NT2/D1 (cell line): ENCODE measurements around the gene TACC2.

Source experiments
- DNase-seq: peaks from one replicate; pipeline ENCODE4 v3.0.0-alpha.2; 2011; ENCODE audit warnings: low read depth, low spot score
- H3K27me3 ChIP-seq: 2 replicates; pipeline ENCODE4 v1.6.0; 2011; ENCODE audit warnings: mild to moderate bottlenecking; ENCODE audit not compliant: insufficient read length, insufficient read depth
- H3K36me3 ChIP-seq: 2 replicates; pipeline ENCODE4 v1.6.1; 2011; ENCODE audit warnings: mild to moderate bottlenecking, low read length, mixed read lengths; ENCODE audit not compliant: insufficient read depth, insufficient read length
- H3K4me1 ChIP-seq: 2 replicates; pipeline ENCODE4 v1.5.1; 2011; ENCODE audit not compliant: insufficient read depth, insufficient read length
- H3K4me3 ChIP-seq: 2 replicates; pipeline ENCODE4 v1.5.1; 2011; ENCODE audit warnings: low read depth; ENCODE audit not compliant: insufficient read length
- H3K9ac ChIP-seq: 2 replicates; pipeline ENCODE4 v1.6.0; 2011; ENCODE audit warnings: low read depth; ENCODE audit not compliant: insufficient read length
- H3K9me3 ChIP-seq: 2 replicates; pipeline ENCODE4 v1.5.1; 2011; ENCODE audit warnings: mild to moderate bottlenecking, low read length; ENCODE audit not compliant: insufficient read depth
- SUZ12 ChIP-seq: IDR thresholded peaks from 2 replicates; pipeline ENCODE4 v1.6.1; 2011; ENCODE audit not compliant: insufficient read length, insufficient read depth; ENCODE audit errors: extremely low read depth
- YY1 ChIP-seq: IDR thresholded peaks from 2 replicates; pipeline ENCODE4 v1.6.1; 2011; ENCODE audit not compliant: insufficient read length, insufficient read depth
- ZNF274 ChIP-seq: IDR thresholded peaks from 2 replicates; pipeline ENCODE4 v1.6.1; 2011; ENCODE audit warnings: mild to moderate bottlenecking, low read depth, low read length

The TACC2 gene

DNA sequence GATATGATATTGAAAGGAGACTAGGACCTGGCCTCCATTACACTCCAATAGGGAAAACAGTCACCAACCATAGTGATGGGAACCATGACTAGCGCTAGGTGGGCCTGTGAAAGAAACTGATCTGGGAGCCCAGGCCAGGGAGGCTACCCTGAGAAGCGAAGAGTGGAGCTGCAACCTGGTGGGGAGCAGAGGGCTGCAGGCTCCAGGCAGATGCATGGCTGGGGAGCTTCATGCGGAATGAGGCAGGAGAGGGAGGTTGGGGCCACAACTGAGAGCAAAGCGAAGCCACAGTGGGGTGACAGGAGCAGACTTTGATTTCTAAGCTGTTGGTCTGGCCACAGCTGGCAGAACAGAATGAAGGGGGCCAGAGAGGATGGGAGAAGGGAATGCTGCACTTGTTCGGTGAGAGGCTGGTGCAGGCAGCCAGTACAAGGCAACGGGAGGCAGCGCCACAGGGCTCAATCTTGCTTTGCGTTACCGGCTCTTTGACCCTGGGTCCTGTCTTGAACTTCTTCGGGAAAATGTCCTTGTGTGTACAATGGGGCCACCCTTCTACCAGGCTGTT lies 88.4 kb downstream of the TACC2 start:
- TF ChIP-seq ZNF274, result no peak
- no peak for TF ChIP-seq SUZ12
- no peak for TF ChIP-seq YY1
- no peaks in the 10 kb centered on the region for H3K4me1 ChIP-seq

DNA sequence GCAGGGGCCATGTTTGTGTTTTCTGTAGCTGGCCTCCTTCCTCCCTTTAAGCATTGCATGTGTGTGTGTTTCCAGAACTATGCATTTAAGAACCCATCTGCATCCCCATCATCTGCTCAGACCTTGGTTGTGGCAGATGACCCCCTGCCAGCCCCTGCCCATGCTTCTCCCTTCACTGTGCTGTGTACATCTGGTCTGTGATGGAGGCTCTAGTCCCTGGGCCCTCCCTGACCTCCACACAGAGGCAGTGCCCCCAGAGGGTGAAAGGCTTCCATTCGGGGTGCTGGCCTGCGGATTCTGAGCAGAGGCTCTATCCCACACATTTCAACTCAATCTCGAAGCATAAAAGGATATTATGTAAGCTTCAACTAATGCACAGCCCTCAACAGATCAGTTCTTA lies 89.4 kb downstream of the TACC2 start:
- Histone ChIP-seq H3K36me3 (no peaks in the 10 kb centered on the region), H3K9ac (no peak overlapping the region), H3K4me1 (no peaks in the 10 kb centered on the region), H3K27me3 (no peaks in the 10 kb centered on the region), H3K4me3 (no peak overlapping the region), H3K9me3 (no peaks in the 10 kb centered on the region)
- DNase-seq, result no peak
- TF ChIP-seq SUZ12 (no peak), ZNF274 (no peak)

More for the DNA sequence above, 88.4 kb downstream of the TACC2 start:
- H3K4me3 ChIP-seq, result no peak overlapping the region
- no peaks in the 10 kb centered on the region for H3K36me3 ChIP-seq
- no peak overlapping the region for H3K9ac ChIP-seq
- no peaks in the 10 kb centered on the region for H3K27me3 ChIP-seq
- H3K9me3 ChIP-seq, result no peaks in the 10 kb centered on the region
- no peak for DNase-seq

DNA sequence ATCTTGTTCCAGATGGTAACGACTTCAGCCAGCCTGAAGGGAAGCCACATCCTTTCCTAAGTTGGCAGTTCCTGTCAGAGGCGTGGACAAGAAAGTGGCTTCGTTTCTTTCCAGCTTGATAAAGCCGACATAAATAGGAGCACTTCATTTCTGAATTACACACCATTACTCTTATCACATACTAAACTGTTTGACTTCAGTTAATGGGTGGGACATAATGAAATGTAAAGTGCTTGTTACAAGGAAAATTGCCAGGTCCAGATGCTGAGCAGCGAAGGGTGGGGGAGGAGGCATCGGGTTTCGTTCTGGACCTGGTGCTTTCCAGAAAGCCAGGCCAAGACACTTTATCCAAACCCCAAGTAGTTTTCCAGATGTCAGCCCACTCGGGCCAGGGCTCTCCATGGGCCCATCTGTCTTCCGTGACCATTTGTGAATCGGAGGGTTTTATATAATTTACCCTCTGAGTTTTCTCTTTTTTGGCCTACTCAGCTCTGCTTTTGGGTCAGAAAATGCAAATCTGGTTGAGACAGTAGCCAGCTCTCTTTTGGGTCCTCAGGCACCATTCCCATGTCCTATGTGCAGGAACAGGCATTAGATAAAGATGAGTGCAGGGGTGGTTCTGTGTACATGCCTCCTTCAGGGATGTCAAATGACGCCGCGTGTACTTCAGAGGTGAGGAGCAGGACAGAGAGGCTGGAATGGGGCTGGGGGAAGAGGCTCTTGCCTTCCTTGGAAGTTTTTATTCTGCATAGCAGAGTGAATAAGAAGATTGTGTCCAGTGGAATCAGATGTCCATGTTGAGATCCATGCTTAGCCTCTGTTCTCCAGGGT lies 90.2 kb downstream of the TACC2 start:
- DNase-seq, result no peak
- TF ChIP-seq ZNF274 (no peak), SUZ12 (no peak), YY1 (no peak)
- Histone ChIP-seq H3K36me3 (no peaks in the 10 kb centered on the region), H3K9me3 (no peaks in the 10 kb centered on the region), H3K4me3 (no peak overlapping the region), H3K9ac (no peak overlapping the region), H3K27me3 (no peaks in the 10 kb centered on the region), H3K4me1 (no peaks in the 10 kb centered on the region)

DNA sequence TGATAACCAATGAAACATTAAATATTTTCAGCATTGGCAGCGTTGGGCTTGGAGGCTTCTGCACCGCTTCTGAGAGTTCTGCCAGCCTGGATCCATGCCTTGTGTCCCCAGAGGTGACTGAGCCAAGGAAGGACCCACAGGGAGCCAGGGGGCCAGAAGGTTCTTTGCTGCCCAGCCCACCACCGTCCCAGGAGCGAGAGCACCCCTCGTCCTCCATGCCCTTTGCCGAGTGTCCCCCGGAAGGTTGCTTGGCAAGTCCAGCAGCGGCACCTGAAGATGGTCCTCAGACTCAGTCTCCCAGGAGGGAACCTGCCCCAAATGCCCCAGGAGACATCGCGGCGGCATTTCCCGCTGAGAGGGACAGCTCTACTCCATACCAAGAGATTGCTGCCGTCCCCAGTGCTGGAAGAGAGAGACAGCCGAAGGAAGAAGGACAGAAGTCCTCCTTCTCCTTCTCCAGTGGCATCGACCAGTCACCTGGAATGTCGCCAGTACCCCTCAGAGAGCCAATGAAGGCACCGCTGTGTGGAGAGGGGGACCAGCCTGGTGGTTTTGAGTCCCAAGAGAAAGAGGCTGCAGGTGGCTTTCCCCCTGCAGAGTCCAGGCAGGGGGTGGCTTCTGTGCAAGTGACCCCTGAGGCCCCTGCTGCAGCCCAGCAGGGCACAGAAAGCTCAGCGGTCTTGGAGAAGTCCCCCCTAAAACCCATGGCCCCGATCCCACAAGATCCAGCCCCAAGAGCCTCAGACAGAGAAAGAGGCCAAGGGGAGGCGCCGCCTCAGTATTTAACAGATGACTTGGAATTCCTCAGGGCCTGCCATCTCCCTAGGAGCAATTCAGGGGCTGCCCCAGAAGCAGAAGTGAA lies 93.9 kb downstream of the TACC2 start:
- Histone ChIP-seq H3K4me3 (no peak overlapping the region), H3K9ac (no peak overlapping the region), H3K27me3 (no peaks in the 10 kb centered on the region), H3K4me1 (no peaks in the 10 kb centered on the region), H3K9me3 (no peaks in the 10 kb centered on the region), H3K36me3 (no peaks in the 10 kb centered on the region)
- TF ChIP-seq SUZ12 (no peak), YY1 (no peak)
- DNase-seq, result no peak

DNA sequence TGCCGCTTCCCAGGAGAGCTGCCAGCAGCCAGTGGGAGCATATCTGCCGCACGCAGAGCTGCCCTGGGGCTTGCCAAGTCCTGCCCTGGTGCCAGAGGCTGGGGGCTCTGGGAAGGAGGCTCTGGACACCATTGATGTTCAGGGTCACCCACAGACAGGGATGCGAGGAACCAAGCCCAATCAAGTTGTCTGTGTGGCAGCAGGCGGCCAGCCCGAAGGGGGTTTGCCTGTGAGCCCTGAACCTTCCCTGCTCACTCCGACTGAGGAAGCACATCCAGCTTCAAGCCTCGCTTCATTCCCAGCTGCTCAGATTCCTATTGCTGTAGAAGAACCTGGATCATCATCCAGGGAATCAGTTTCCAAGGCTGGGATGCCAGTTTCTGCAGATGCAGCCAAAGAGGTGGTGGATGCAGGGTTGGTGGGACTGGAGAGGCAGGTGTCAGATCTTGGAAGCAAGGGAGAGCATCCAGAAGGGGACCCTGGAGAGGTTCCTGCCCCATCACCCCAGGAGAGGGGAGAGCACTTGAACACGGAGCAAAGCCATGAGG lies 94.6 kb downstream of the TACC2 start:
- Histone ChIP-seq H3K9me3 (no peaks in the 10 kb centered on the region), H3K4me3 (no peak overlapping the region), H3K36me3 (no peaks in the 10 kb centered on the region), H3K9ac (no peak overlapping the region), H3K4me1 (no peaks in the 10 kb centered on the region), H3K27me3 (no peaks in the 10 kb centered on the region)
- DNase-seq, result no peak
- TF ChIP-seq YY1 (no peak), ZNF274 (no peak), SUZ12 (no peak)

DNA sequence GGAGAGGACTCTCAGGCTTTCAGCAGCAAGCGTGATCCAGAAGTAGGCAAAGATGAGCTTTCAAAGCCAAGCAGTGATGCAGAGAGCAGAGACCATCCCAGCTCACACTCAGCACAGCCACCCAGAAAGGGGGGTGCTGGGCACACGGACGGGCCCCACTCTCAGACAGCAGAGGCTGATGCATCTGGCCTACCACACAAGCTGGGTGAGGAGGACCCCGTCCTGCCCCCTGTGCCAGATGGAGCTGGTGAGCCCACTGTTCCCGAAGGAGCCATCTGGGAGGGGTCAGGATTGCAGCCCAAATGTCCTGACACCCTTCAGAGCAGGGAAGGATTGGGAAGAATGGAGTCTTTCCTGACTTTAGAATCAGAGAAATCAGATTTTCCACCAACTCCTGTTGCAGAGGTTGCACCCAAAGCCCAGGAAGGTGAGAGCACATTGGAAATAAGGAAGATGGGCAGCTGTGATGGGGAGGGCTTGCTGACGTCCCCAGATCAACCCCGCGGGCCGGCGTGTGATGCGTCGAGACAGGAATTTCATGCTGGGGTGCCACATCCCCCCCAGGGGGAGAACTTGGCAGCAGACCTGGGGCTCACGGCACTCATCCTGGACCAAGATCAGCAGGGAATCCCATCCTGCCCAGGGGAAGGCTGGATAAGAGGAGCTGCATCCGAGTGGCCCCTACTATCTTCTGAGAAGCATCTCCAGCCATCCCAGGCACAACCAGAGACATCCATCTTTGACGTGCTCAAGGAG lies 95.5 kb downstream of the TACC2 start:
- Histone ChIP-seq H3K4me1 (no peaks in the 10 kb centered on the region), H3K36me3 (no peaks in the 10 kb centered on the region), H3K9ac (no peak overlapping the region), H3K27me3 (no peaks in the 10 kb centered on the region), H3K4me3 (no peak overlapping the region), H3K9me3 (no peaks in the 10 kb centered on the region)
- no peak for DNase-seq
- TF ChIP-seq ZNF274 (no peak), SUZ12 (no peak), YY1 (no peak)

DNA sequence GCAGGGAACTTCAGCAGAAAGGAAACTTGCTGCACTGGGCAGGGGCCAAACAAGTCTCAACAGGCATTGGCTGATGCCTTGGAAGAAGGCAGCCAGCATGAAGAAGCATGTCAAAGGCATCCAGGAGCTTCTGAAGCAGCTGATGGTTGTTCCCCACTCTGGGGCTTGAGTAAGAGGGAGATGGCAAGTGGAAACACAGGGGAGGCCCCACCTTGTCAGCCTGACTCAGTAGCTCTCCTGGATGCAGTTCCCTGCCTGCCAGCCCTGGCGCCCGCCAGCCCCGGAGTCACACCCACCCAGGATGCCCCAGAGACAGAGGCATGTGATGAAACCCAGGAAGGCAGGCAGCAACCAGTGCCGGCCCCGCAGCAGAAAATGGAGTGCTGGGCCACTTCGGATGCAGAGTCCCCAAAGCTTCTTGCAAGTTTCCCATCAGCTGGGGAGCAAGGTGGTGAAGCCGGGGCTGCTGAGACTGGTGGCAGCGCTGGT lies 96.5 kb downstream of the TACC2 start:
- Histone ChIP-seq H3K4me3 (no peak overlapping the region), H3K4me1 (no peaks in the 10 kb centered on the region), H3K36me3 (no peaks in the 10 kb centered on the region), H3K27me3 (no peaks in the 10 kb centered on the region), H3K9ac (no peak overlapping the region), H3K9me3 (no peaks in the 10 kb centered on the region)
- DNase-seq, result no peak
- no peak for TF ChIP-seq YY1
- no peak for TF ChIP-seq SUZ12
- TF ChIP-seq ZNF274, result no peak
